IMR-90 (cell line): ENCODE results near the gene ZSCAN10. TPM values are rescaled to one million over a fixed set of nuclear protein-coding genes. Genes with fewer than 3 reads are reported as not detected.

Experiments used
- ATAC-seq: fragments of 200-7000 bp; cut with Tn5 transposase; 2 replicates; pipeline ENCODE4 v1.9.1; 2020; ENCODE audit warnings: low read depth, mild to moderate bottlenecking, moderate library complexity
- BruUV-seq: library from RNA; stranded (reverse); fragments of 400-500 nt; replicated peaks from 2 replicates; lab custom pipeline; 2021; lab: Mats Ljungman, UMichigan
- CTCF ChIA-PET: fragments of 300-600 bp; formaldehyde crosslinking; extraction: SDS; loops from one replicate; lab custom pipeline; 2021; ENCODE audit warnings: antibody characterized with exemption; lab: Yijun Ruan, JAX
- POLR2A ChIA-PET: fragments of 300-600 bp; sonication (Branson Sonifier 250); formaldehyde crosslinking; loops from one replicate; lab custom pipeline; 2022; ENCODE audit warnings: antibody characterized with exemption; ENCODE audit not compliant: unreplicated experiment; lab: Charles Lee
- DNase-seq: peaks from one replicate; pipeline ENCODE4 v3.0.0; 2013
- H2AFZ ChIP-seq: replicated peaks from 2 replicates; pipeline ENCODE3; 2013; ENCODE audit warnings: low read length, mild to moderate bottlenecking; ENCODE audit not compliant: poor library complexity
- H2AK5ac ChIP-seq: 2 replicates; pipeline ENCODE4 v1.6.1; 2013; ENCODE audit warnings: low read depth, low read length, inconsistent platforms
- H2AK9ac ChIP-seq: replicated peaks from 2 replicates; pipeline ENCODE3; 2013; ENCODE audit warnings: mild to moderate bottlenecking, low read depth, low read length, moderate library complexity; ENCODE audit not compliant: poor library complexity
- H2BK120ac ChIP-seq: 2 replicates; pipeline ENCODE4 v1.6.1; 2013; ENCODE audit warnings: low read depth, low read length, inconsistent platforms
- H2BK15ac ChIP-seq: 3 replicates; pipeline ENCODE4 v1.6.1; 2013; ENCODE audit warnings: low read depth, low read length, inconsistent platforms
- H2BK20ac ChIP-seq: 2 replicates; pipeline ENCODE4 v1.6.1; 2013; ENCODE audit warnings: low read depth, mild to moderate bottlenecking, inconsistent platforms, low read length, moderate library complexity
- H2BK5ac ChIP-seq: 2 replicates; pipeline ENCODE4 v1.6.1; 2013; ENCODE audit warnings: mild to moderate bottlenecking, low read depth, low read length, inconsistent platforms; ENCODE audit not compliant: poor library complexity, severe bottlenecking
- H3K14ac ChIP-seq: replicated peaks from 2 replicates; pipeline ENCODE4 v1.6.1; 2013; ENCODE audit warnings: low read depth, low read length, inconsistent platforms
- H3K18ac ChIP-seq: 2 replicates; pipeline ENCODE4 v1.6.1; 2013; ENCODE audit warnings: low read depth, low read length, control low read depth
- H3K23ac ChIP-seq: 2 replicates; pipeline ENCODE4 v1.6.1; 2013; ENCODE audit warnings: low read depth, low read length, inconsistent platforms
- H3K27ac ChIP-seq: 2 replicates; pipeline ENCODE4 v1.5.1; 2013; ENCODE audit warnings: mild to moderate bottlenecking, control low read depth, low read length; ENCODE audit not compliant: insufficient read depth
- H3K27me3 ChIP-seq: 2 replicates; pipeline ENCODE4 v1.6.1; 2013; ENCODE audit warnings: low read length; ENCODE audit not compliant: control insufficient read depth, insufficient read depth
- H3K36me3 ChIP-seq: 2 replicates; pipeline ENCODE4 v1.6.1; 2013; ENCODE audit warnings: low read length, mixed read lengths; ENCODE audit not compliant: control insufficient read depth, insufficient read depth
- H3K4ac ChIP-seq: 2 replicates; pipeline ENCODE4 v1.6.1; 2013; ENCODE audit warnings: low read depth, low read length, inconsistent platforms
- H3K4me1 ChIP-seq: 2 replicates; pipeline ENCODE4 v1.6.1; 2013; ENCODE audit warnings: low read length, mixed read lengths; ENCODE audit not compliant: control insufficient read depth, insufficient read depth
- H3K4me2 ChIP-seq: 2 replicates; pipeline ENCODE4 v1.6.1; 2013; ENCODE audit warnings: low read depth, mild to moderate bottlenecking, control low read depth, low read length, moderate library complexity
- H3K4me3 ChIP-seq: 2 replicates; pipeline ENCODE4 v1.5.1; 2013; ENCODE audit warnings: low read depth, mild to moderate bottlenecking, control low read depth, low read length, moderate library complexity; ENCODE audit not compliant: insufficient read depth
- H3K56ac ChIP-seq: 2 replicates; pipeline ENCODE4 v1.6.1; 2013; ENCODE audit warnings: low read length, inconsistent platforms; ENCODE audit not compliant: insufficient read depth; ENCODE audit errors: extremely low read depth
- H3K79me1 ChIP-seq, 2 experiments: 2 replicates each; pipeline ENCODE4 v1.6.1; 2013; ENCODE audit warnings: low read length in 2 of 2, inconsistent platforms in 1 of 2, low read depth in 1 of 2
- H3K9ac ChIP-seq: 2 replicates; pipeline ENCODE4 v1.6.1; 2013; ENCODE audit warnings: low read depth, low read length, control low read depth
- H3K9me1 ChIP-seq: 2 replicates; pipeline ENCODE4 v1.6.1; 2013; ENCODE audit warnings: low read length, inconsistent platforms; ENCODE audit not compliant: insufficient read depth
- H3K9me3 ChIP-seq: 2 replicates; pipeline ENCODE4 v1.6.1; 2013; ENCODE audit warnings: low read length; ENCODE audit not compliant: control insufficient read depth, insufficient read depth
- H4K20me1 ChIP-seq: 2 replicates; pipeline ENCODE4 v1.6.1; 2013; ENCODE audit warnings: low read length, inconsistent platforms; ENCODE audit not compliant: insufficient read depth
- H4K5ac ChIP-seq: 2 replicates; pipeline ENCODE4 v1.6.1; 2013; ENCODE audit warnings: mild to moderate bottlenecking, low read depth, low read length, control low read depth
- H4K8ac ChIP-seq, 2 experiments: 2 replicates each; pipeline ENCODE4 v1.6.1; 2013; ENCODE audit warnings: low read depth in 2 of 2, low read length in 2 of 2, control low read depth in 1 of 2, inconsistent platforms in 1 of 2
- H4K91ac ChIP-seq: 2 replicates; pipeline ENCODE4 v1.6.1; 2013; ENCODE audit warnings: low read depth, low read length, inconsistent platforms; ENCODE audit not compliant: insufficient read depth
- BHLHE40 ChIP-seq: fragments of 150-350 bp; IDR thresholded peaks from 2 replicates; pipeline ENCODE4 v1.6.1; 2016; ENCODE audit warnings: mild to moderate bottlenecking, low read depth, low read length
- CEBPB ChIP-seq: IDR thresholded peaks from 2 replicates; pipeline ENCODE4 v1.6.1; 2012; ENCODE audit warnings: low read depth, low read length, improper control_type of control experiment
- CHD1 ChIP-seq: IDR thresholded peaks from 2 replicates; pipeline ENCODE4 v1.6.1; 2012; ENCODE audit warnings: low read depth, low read length, improper control_type of control experiment
- ELK1 ChIP-seq: fragments of 150-350 bp; IDR thresholded peaks from 2 replicates; pipeline ENCODE4 v1.6.1; 2016; ENCODE audit warnings: low read depth, mild to moderate bottlenecking, low read length, moderate library complexity, borderline replicate concordance
- FOS ChIP-seq: fragments of 150-350 bp; IDR thresholded peaks from 2 replicates; pipeline ENCODE4 v1.6.1; 2016; ENCODE audit warnings: low read depth, low read length
- MAFK ChIP-seq: IDR thresholded peaks from 2 replicates; pipeline ENCODE4 v1.6.1; 2012; ENCODE audit warnings: low read depth, low read length, improper control_type of control experiment
- MAZ ChIP-seq: IDR thresholded peaks from 2 replicates; pipeline ENCODE4 v1.6.1; 2012; ENCODE audit warnings: low read depth, mild to moderate bottlenecking, low read length, improper control_type of control experiment, moderate library complexity, borderline replicate concordance
- MXI1 ChIP-seq: IDR thresholded peaks from 2 replicates; pipeline ENCODE4 v1.6.1; 2012; ENCODE audit warnings: low read depth, mild to moderate bottlenecking, low read length, moderate library complexity, borderline replicate concordance
- NFE2L2 ChIP-seq: fragments of 150-350 bp; IDR thresholded peaks from 2 replicates; pipeline ENCODE4 v1.6.1; 2016; ENCODE audit warnings: low read depth, mild to moderate bottlenecking, low read length
- POLR2A ChIP-seq: IDR thresholded peaks from 2 replicates; pipeline ENCODE4 v1.6.1; 2012; ENCODE audit warnings: mild to moderate bottlenecking, low read depth, low read length
- RAD21 ChIP-seq: IDR thresholded peaks from 2 replicates; pipeline ENCODE4 v1.6.1; 2012; ENCODE audit warnings: low read length, improper control_type of control experiment
- RCOR1 ChIP-seq: IDR thresholded peaks from 2 replicates; pipeline ENCODE4 v1.6.1; 2012; ENCODE audit warnings: mild to moderate bottlenecking, low read length, improper control_type of control experiment; ENCODE audit not compliant: insufficient replicate concordance
- RFX5 ChIP-seq: IDR thresholded peaks from 2 replicates; pipeline ENCODE4 v1.8.0; 2012; ENCODE audit warnings: low read depth, mild to moderate bottlenecking, low read length, moderate library complexity
- SMC3 ChIP-seq: fragments of 150-350 bp; IDR thresholded peaks from 2 replicates; pipeline ENCODE4 v1.6.1; 2016; ENCODE audit warnings: low read depth, mild to moderate bottlenecking, antibody characterized with exemption, low read length, moderate library complexity
- WGBS, 2 experiments: methylation state at CpG; one replicate each; pipeline versions ENCODE4 v1.1.5 to v1.1.7; 2013; ENCODE audit warnings: missing lambda C conversion rate in 2 of 2; ENCODE audit not compliant: insufficient read length in 1 of 2; ENCODE audit errors: extremely low coverage in 2 of 2; 5-methylcytosine and 5-hydroxymethylcytosine counted together
- dilution Hi-C: fragments of 300-500 bp; cut with HindIII; formaldehyde crosslinking; loops from one replicate; pipeline ENCODE4 v1.14.3; 2018; ENCODE audit warnings: low sequenced_read_pairs; ENCODE audit not compliant: unreplicated experiment
- in situ Hi-C: fragments of 300-500 bp; cut with MboI; formaldehyde crosslinking; loops from 3 replicates; pipeline ENCODE4 v1.14.3; 2019; ENCODE audit warnings: low sequenced_read_pairs, inconsistent platforms, mixed read lengths
- intact Hi-C: fragments of 100-400 bp; cut with micrococcal nuclease; formaldehyde crosslinking; loops from 2 replicates; pipeline ENCODE4 v1.10.0; 2022
- polyA plus RNA-seq, 3 experiments: library from polyadenylated mRNA; depleted of rRNA; stranded (reverse); fragments of >200 nt; gene quantifications; 2 replicates each; pipeline ENCODE4 v1.2.3, GENCODE V29; 2012; ENCODE audit warnings: low replicate concordance in 1 of 3
- total RNA-seq: library from RNA; depleted of rRNA; stranded (reverse); fragments of >200 nt; gene quantifications from 2 replicates; pipeline ENCODE4 v1.2.3, GENCODE V29; 2012
- TF ChIP-seq, protein P1 (sequence below): fragments of 150-350 bp; IDR thresholded peaks from 2 replicates; pipeline ENCODE4 v1.6.1; 2017; ENCODE audit warnings: mild to moderate bottlenecking, antibody characterized with exemption, low read length, low read depth
- TF ChIP-seq, protein P2 (sequence below): conservative IDR thresholded peaks from 2 replicates; pipeline ENCODE4 v1.5.1; 2012; ENCODE audit warnings: mild to moderate bottlenecking, low read depth, low read length, improper control_type of control experiment

ZSCAN10 gene
- total and polyA plus RNA-seq, 2 of the 4 experiments (the other 2 are of a cell fraction), result not detected

DNA sequence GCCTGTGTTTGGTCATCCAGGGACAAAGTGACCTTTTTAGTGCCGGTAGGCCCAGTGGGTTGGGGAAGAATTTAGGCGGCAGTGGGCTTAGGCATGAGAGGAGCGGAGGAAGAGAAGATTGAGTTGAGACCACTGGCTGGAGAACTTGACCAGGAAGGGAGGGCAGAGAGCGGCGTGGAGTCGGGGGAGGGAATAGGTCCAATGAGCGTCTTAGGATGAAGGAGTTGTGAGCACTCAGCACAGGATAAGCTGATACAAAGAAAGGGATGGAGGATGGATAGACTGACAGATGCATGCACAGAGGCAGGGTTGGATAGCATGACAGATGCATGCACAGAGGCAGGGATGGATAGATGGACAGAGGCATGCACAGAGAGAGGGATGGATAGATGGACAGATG, 25.6 kb downstream of the ZSCAN10 start:
- Histone ChIP-seq H3K4me2 (no peak overlapping the region), H4K5ac (no peak overlapping the region), H4K8ac (no peak overlapping the region), H3K36me3 (no peaks in the 10 kb centered on the region), H2BK20ac (no peak overlapping the region), H3K56ac (no peak overlapping the region), H2BK15ac (no peak overlapping the region), H2BK5ac (no peak overlapping the region), H3K18ac (no peak overlapping the region), H3K79me1 (no peaks in the 10 kb centered on the region), H2AFZ (no peak overlapping the region), H3K9me3 (no peaks in the 10 kb centered on the region), H3K23ac (no peak overlapping the region), H3K4ac (no peak overlapping the region), H2AK9ac (no peak overlapping the region), H3K4me3 (no peak overlapping the region), H3K27me3 (peaks cover 42% of the 10 kb centered on the region), H2AK5ac (no peak overlapping the region), H3K9ac (no peak overlapping the region), H2BK120ac (no peak overlapping the region), H3K14ac (no peak overlapping the region), H3K9me1 (peaks cover 6% of the 10 kb centered on the region; the same call in 1 of the 2 replicates), H4K20me1 (no peaks in the 10 kb centered on the region), H4K91ac (no peak overlapping the region), H3K4me1 (no peaks in the 10 kb centered on the region), H3K27ac (no peak overlapping the region)
- POLR2A ChIA-PET, result no interaction called here
- CTCF ChIA-PET, result no interaction called here
- TF ChIP-seq MXI1 (no peak), CEBPB (no peak), RFX5 (no peak), RAD21 (no peak), SMC3 (no peak), FOS (no peak), ELK1 (no peak), MAFK (no peak), CHD1 (no peak), MAZ (no peak), POLR2A (no peak), NFE2L2 (no peak), RCOR1 (no peak), BHLHE40 (no peak)
- TF ChIP-seq, protein P1, sequence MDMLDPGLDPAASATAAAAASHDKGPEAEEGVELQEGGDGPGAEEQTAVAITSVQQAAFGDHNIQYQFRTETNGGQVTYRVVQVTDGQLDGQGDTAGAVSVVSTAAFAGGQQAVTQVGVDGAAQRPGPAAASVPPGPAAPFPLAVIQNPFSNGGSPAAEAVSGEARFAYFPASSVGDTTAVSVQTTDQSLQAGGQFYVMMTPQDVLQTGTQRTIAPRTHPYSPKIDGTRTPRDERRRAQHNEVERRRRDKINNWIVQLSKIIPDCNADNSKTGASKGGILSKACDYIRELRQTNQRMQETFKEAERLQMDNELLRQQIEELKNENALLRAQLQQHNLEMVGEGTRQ, result no peak
- TF ChIP-seq, protein P2, sequence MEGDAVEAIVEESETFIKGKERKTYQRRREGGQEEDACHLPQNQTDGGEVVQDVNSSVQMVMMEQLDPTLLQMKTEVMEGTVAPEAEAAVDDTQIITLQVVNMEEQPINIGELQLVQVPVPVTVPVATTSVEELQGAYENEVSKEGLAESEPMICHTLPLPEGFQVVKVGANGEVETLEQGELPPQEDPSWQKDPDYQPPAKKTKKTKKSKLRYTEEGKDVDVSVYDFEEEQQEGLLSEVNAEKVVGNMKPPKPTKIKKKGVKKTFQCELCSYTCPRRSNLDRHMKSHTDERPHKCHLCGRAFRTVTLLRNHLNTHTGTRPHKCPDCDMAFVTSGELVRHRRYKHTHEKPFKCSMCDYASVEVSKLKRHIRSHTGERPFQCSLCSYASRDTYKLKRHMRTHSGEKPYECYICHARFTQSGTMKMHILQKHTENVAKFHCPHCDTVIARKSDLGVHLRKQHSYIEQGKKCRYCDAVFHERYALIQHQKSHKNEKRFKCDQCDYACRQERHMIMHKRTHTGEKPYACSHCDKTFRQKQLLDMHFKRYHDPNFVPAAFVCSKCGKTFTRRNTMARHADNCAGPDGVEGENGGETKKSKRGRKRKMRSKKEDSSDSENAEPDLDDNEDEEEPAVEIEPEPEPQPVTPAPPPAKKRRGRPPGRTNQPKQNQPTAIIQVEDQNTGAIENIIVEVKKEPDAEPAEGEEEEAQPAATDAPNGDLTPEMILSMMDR, result no peak
- in situ Hi-C loops, result no loop called here
- no TSS peak for BruUV-seq
- 86% methylated on average over 7 of the region's 7 CpGs; no CpG with 5 or more reads in 1 of the 2 experiments for WGBS, 2 experiments
- dilution Hi-C loops, result no loop called here
- ATAC-seq (no peak), DNase-seq (no peak)
- intact Hi-C loops, result no loop called here
